ENCODE results near the gene AGAP1. TPM values are rescaled to one million over a fixed set of nuclear protein-coding genes. Genes with fewer than 3 reads are reported as not detected.

The AGAP1 gene
- total and polyA plus RNA-seq, 7 donors, result 4.2 to 21.6 (median 16.6) TPM

DNA sequence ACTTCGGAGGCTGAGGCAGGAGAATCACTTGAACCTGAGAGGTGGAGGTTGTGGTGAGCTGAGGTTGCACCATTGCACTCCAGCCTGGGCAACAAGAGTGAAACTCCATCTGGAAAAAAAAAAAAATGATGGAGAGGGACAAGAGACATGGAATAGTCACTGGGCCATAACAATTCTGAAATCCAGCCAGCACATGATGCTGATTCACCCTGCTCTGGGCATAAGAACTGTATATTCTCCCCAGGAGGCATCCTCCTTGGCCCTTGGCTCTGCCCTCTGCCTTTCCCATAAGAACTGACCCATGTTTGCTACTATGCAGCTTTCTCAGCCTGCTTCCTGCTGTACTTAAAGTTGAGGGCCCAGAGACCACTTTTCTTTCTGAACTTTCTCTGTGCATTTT, 376.7 kb downstream of the AGAP1 start:
- intact Hi-C loops (cut with DNase I), result no loop called here
- ATAC-seq (no peak), DNase-seq (no peak)
- 98 to 100% (median 100%) methylated on average over 1 of the region's 1 CpG for WGBS, 3 donors
- TF ChIP-seq, protein P1, sequence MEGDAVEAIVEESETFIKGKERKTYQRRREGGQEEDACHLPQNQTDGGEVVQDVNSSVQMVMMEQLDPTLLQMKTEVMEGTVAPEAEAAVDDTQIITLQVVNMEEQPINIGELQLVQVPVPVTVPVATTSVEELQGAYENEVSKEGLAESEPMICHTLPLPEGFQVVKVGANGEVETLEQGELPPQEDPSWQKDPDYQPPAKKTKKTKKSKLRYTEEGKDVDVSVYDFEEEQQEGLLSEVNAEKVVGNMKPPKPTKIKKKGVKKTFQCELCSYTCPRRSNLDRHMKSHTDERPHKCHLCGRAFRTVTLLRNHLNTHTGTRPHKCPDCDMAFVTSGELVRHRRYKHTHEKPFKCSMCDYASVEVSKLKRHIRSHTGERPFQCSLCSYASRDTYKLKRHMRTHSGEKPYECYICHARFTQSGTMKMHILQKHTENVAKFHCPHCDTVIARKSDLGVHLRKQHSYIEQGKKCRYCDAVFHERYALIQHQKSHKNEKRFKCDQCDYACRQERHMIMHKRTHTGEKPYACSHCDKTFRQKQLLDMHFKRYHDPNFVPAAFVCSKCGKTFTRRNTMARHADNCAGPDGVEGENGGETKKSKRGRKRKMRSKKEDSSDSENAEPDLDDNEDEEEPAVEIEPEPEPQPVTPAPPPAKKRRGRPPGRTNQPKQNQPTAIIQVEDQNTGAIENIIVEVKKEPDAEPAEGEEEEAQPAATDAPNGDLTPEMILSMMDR (IDR thresholded peaks at IDR 0.05), result no peak
- Histone ChIP-seq H3K27me3 (ENCODE audit: insufficient read depth in 3 of 3, low read length in 2 of 3) (no peaks in the 10 kb centered on the region), H3K4me3 (no peak overlapping the region), H3K27ac (no peak overlapping the region), H3K9me3 (peaks cover 3% of the 10 kb centered on the region), H3K36me3 (ENCODE audit: insufficient read depth in 1 of 2, low read depth in 1 of 2) (no peaks in the 10 kb centered on the region), H3K4me1 (peaks cover 8% of the 10 kb centered on the region)

DNA sequence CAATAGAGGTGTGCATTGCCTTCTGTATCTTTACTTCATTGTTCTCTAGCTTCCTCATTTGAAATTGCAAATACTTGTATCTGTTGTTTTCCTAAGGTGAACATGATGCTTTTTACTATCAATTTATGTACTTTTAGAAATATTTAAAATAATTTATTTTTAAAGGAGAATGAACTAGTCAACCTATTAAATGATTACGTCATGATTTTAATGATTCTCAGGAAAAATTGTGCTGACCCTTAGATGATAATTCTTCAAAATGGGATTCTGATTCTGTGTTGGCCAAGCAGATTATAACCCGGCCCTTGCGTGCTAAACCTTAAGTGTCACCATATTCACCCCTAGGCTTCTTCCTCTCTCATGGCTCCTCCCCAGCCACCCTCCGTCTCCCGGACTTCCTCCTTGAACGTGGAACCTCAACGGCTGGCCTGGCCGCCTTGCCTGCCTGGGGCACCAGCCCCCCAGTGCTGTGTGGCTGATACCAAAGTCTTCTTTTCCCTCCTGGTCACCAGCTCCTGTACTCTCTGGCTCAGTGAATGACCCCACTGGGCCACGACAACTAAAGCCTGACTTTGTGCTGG, 382.3 kb downstream of the AGAP1 start:
- no peaks in the 10 kb centered on the region for H3K4me1 ChIP-seq
- no peak overlapping the region for H3K4me3 ChIP-seq
- TF ChIP-seq, protein P1 (IDR thresholded peaks at IDR 0.05), result no peak
- no peak for DNase-seq
- 90 to 97% (median 95%) methylated on average over 9 of the region's 9 CpGs for WGBS, 3 donors
- intact Hi-C loops (cut with DNase I), result no loop called here
- H3K36me3 ChIP-seq (ENCODE audit: insufficient read depth in 1 of 2, low read depth in 1 of 2), result no peaks in the 10 kb centered on the region
- no peak overlapping the region for H3K27ac ChIP-seq
- ATAC-seq, result no peak
- H3K9me3 ChIP-seq, result no peaks in the 10 kb centered on the region
- H3K27me3 ChIP-seq (ENCODE audit: insufficient read depth in 3 of 3, low read length in 2 of 3), result no peaks in the 10 kb centered on the region

DNA sequence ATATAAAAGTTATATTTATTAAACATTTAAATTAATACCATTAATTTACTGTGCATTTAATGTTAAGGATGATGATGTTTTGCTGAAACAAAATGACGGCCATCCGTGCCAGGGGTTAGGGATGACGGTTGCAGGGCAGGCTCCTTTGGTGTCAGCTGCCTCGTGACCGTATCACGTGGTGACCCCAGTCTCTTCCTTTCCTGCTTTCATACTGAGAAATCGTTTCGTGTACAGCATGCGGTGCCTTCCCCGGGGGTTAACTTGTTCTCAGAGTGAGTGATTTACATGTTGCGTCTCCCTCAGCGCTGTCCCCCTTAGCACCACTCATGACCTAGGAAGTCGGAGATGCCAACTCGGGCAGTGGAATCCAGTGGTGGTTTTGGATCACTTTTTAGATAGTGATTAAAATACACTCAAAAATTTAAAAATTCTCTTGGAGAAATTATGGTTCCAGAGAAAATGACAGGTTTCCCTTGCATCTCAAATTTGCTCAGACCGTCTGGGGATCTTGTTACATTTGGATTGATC, 383.5 kb downstream of the AGAP1 start:
- 66 to 76% (median 74%) methylated on average over 15 of the region's 15 CpGs for WGBS, 3 donors
- Histone ChIP-seq H3K9me3 (no peaks in the 10 kb centered on the region), H3K27me3 (ENCODE audit: insufficient read depth in 3 of 3, low read length in 2 of 3) (no peaks in the 10 kb centered on the region), H3K4me1 (no peaks in the 10 kb centered on the region), H3K27ac (no peak overlapping the region), H3K36me3 (ENCODE audit: insufficient read depth in 1 of 2, low read depth in 1 of 2) (no peaks in the 10 kb centered on the region), H3K4me3 (no peak overlapping the region)
- DNase-seq (no peak), ATAC-seq (no peak)
- intact Hi-C loops (cut with DNase I), result no loop called here
- TF ChIP-seq, protein P1 (IDR thresholded peaks at IDR 0.05), result no peak

DNA sequence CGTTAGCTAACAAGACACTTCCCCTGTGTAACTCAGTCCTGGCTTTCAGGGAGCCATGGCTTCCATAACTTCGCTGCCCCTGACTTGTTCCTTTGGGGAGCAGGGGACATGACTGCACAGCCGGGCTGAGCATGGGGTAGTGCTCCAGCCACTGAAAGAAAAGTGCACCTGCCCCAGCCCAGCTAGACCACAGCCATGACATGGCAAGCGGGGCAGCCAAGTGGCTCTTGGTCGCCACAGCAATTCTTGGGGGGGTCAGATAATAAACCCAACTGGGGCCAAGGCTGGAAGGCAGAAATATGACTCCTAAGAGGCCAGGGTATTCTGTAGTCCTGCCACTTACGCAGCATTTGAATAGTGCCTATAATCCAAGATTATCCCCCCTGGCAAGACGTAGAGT, 385.3 kb downstream of the AGAP1 start:
- DNase-seq, result no peak
- H3K27me3 ChIP-seq (ENCODE audit: insufficient read depth in 3 of 3, low read length in 2 of 3), result no peaks in the 10 kb centered on the region
- no peaks in the 10 kb centered on the region for H3K36me3 ChIP-seq (ENCODE audit: insufficient read depth in 1 of 2, low read depth in 1 of 2)
- intact Hi-C loops (cut with DNase I), result no loop called here
- 94 to 95% (median 95%) methylated on average over 7 of the region's 7 CpGs for WGBS, 3 donors
- TF ChIP-seq, protein P1 (IDR thresholded peaks at IDR 0.05), result no peak
- H3K4me3 ChIP-seq, result no peak overlapping the region
- no peaks in the 10 kb centered on the region for H3K9me3 ChIP-seq
- no peak overlapping the region for H3K27ac ChIP-seq
- no peak for ATAC-seq
- H3K4me1 ChIP-seq, result no peaks in the 10 kb centered on the region

DNA sequence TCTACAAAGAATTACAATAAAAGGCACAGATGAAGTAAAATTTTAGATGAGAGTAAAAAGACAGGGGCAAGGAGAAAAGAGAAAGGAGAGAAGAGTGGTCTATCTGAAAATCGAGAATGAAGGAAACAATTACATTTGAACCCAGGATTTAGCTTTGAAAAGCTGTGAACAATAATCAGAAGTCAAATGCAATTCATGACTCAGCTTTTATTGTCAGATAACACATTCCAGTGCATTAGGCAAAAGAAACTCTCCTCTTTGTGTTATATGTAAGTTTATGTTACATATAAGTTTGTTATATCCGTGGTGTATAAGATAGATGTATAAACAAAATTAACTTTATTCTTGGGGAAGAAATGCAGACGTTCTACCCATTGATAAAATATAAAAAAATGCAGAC, 389.8 kb downstream of the AGAP1 start:
- no peak overlapping the region for H3K27ac ChIP-seq
- intact Hi-C loops (cut with DNase I), result no loop called here
- ATAC-seq, result no peak

More for the DNA sequence above, 389.8 kb downstream of the AGAP1 start:
- TF ChIP-seq, protein P1 (IDR thresholded peaks at IDR 0.05), result no peak
- H3K36me3 ChIP-seq (ENCODE audit: insufficient read depth in 1 of 2, low read depth in 1 of 2), result no peaks in the 10 kb centered on the region
- DNase-seq, result no peak
- no peaks in the 10 kb centered on the region for H3K4me1 ChIP-seq
- H3K27me3 ChIP-seq (ENCODE audit: insufficient read depth in 3 of 3, low read length in 2 of 3), result no peaks in the 10 kb centered on the region
- 93 to 96% (median 93%) methylated on average over 3 of the region's 3 CpGs for WGBS, 3 donors
- H3K4me3 ChIP-seq, result no peak overlapping the region
- no peaks in the 10 kb centered on the region for H3K9me3 ChIP-seq
